ENCODE results near the gene COL16A1. TPM values are rescaled to one million over a fixed set of nuclear protein-coding genes. Genes with fewer than 3 reads are reported as not detected.

COL16A1 gene
- total and polyA plus RNA-seq, 2 of the 13 experiments (the other 11 are each of a cell fraction or from before 2014, with no cell fraction given), result 4.3 to 12.2 TPM

- DNase-seq (ENCODE audit: low spot score), result no peak
These were observed 38.8 kb upstream of the COL16A1 start for GRCh38 chr1:31742462-31743212.

More at GRCh38 chr1:31742462-31743212, 38.8 kb upstream of the COL16A1 start:
- Histone ChIP-seq H3K36me3 (replicated peaks in 1 of 2; ENCODE audit: control insufficient read depth in 1 of 2, insufficient read depth in 2 of 2, low read length in 2 of 2) (no peaks in the 10 kb centered on the region), H3K9ac (ENCODE audit: insufficient read depth, low read depth, low read length) (no peak overlapping the region), H3K27me3 (ENCODE audit: control insufficient read depth in 1 of 2, insufficient read depth in 2 of 2, low read length in 2 of 2) (peaks cover 2 to 27% of the 10 kb centered on the region in 2 experiments; a peak in 4 of 5 replicates), H3K4me2 (ENCODE audit: low read depth, low read length) (no peak overlapping the region), H3K27ac (ENCODE audit: extremely low read length, insufficient read depth, low read length) (no peak overlapping the region), H3K9me3 (ENCODE audit: low read length) (no peaks in the 10 kb centered on the region), H3K79me2 (ENCODE audit: insufficient read depth, low read length) (no peaks in the 10 kb centered on the region), H3K4me1 (ENCODE audit: insufficient read depth, low read length) (no peaks in the 10 kb centered on the region), H3K4me3 (replicated peaks in 1 of 3; ENCODE audit: insufficient read depth in 1 of 3, low read depth in 2 of 3, low read length in 3 of 3) (no peak overlapping the region), H4K20me1 (ENCODE audit: insufficient read depth, low read length) (no peaks in the 10 kb centered on the region), H2AFZ (ENCODE audit: low read length) (no peak overlapping the region)
- no peak for TF ChIP-seq ZNF670 (CRISPR knock-in tag; IDR thresholded peaks at IDR 0.05; ENCODE audit: borderline replicate concordance)
- no peak for TF ChIP-seq KDM5B (CRISPR knock-in tag; IDR thresholded peaks at IDR 0.05; ENCODE audit: borderline replicate concordance)
- TF ChIP-seq ATF2 (CRISPR knock-in tag; IDR thresholded peaks at IDR 0.05), result no peak
- TF ChIP-seq PCBP2 (optimal IDR thresholded peaks at IDR 0.05; ENCODE audit: low read depth, low read length, poor library complexity, severe bottlenecking), result no peak
- TF ChIP-seq PAXIP1 (CRISPR knock-in tag; conservative IDR thresholded peaks at IDR 0.05), result no peak
- TF ChIP-seq NFYB (CRISPR knock-in tag; IDR thresholded peaks at IDR 0.05), result peak; percentile 24; the same call in 1 of the 2 replicates
- TF ChIP-seq LRRFIP1 (CRISPR knock-in tag; conservative IDR thresholded peaks at IDR 0.05), result no peak
- TF ChIP-seq ZBTB14 (CRISPR knock-in tag; IDR thresholded peaks at IDR 0.05), result no peak
- TF ChIP-seq TBX3 (IDR thresholded peaks at IDR 0.05; ENCODE audit: borderline replicate concordance), result no peak
- 0 out of 2 replicates have a peak, but pooled peaks have one; percentile 24 for TF ChIP-seq RFX5 (IDR thresholded peaks at IDR 0.05; ENCODE audit: low read depth, low read length)
- in situ Hi-C loops (cut with HindIII; ENCODE audit: extremely low pct_ligation_motif_present, low pct_unique_long_range_greater_than_20kb) (no loop called here), intact Hi-C loops (cut with micrococcal nuclease; ENCODE audit: unreplicated experiment) (no loop called here)
- ATAC-seq, result no peak
- ChIA-PET CTCF (ENCODE audit: low intra/inter-chr PET ratio, low total read pairs) (no interaction called here), POLR2A (no interaction called here)
- no peak for FAIRE-seq
- 40% methylated on average over 5 of the region's 32 CpGs for WGBS (ENCODE audit: low lambda C conversion rate)
- BruUV-seq (replicated peaks), result no TSS peak
